ENCODE data around the gene CRTC1.

Gene CRTC1

DNA sequence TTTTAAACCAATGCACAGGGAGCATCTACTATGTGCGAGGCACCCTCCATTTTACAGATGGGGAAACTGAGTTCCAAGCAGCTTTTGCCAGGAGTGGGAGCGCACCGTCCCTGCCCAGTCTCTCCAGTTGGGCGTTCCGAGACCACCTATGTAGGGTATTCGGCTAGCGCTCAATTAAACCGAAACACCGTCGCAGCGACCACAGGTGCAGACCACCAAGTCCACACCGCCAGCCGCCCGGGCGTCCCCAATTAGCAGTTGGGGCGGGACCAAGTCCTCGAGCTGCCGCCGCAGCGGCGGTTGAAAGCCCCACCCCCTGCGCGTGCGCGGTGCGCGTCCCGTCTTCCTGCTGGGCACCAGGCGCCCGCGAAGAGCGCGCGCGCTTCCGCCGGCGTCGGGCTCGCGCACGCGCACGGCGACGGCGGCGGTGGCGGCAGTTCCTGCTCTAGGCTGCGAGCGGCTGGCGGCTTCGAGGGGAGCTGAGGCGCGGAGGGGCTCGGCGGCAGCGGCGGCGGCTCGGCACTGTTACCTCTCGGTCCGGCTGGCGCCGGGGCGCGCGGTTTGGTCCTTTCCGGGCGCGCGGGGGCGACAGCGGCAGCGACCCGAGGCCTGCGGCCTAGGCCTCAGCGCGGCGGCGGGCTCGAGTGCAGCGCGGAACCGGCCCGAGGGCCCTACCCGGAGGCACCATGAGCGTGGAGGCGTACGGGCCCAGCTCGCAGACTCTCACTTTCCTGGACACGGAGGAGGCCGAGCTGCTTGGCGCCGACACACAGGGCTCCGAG lies 148.2 kb downstream of the CRTC1 start, which contains the start of gene UPF1:
Gene UPF1, plus strand, starts transcription at position 436 of the 782 bp plus-strand sequence. Its CDS starts 251 bp downstream, at position 687.
- no peaks in the 10 kb centered on the region for H3F3A ChIP-seq (ENCODE audit: control insufficient read depth, insufficient read depth)
- H3K4me2 ChIP-seq (ENCODE audit: low read length): peak within 1 kb of the TSS; percentile 92
- H3K4me1 ChIP-seq (ENCODE audit: control insufficient read depth, low read length): peaks cover 31% of the 10 kb centered on the region
- H3K9me3 ChIP-seq (ENCODE audit: control insufficient read depth, insufficient read depth, low read length): peaks cover 13% of the 10 kb centered on the region
- TF ChIP-seq, protein P1, sequence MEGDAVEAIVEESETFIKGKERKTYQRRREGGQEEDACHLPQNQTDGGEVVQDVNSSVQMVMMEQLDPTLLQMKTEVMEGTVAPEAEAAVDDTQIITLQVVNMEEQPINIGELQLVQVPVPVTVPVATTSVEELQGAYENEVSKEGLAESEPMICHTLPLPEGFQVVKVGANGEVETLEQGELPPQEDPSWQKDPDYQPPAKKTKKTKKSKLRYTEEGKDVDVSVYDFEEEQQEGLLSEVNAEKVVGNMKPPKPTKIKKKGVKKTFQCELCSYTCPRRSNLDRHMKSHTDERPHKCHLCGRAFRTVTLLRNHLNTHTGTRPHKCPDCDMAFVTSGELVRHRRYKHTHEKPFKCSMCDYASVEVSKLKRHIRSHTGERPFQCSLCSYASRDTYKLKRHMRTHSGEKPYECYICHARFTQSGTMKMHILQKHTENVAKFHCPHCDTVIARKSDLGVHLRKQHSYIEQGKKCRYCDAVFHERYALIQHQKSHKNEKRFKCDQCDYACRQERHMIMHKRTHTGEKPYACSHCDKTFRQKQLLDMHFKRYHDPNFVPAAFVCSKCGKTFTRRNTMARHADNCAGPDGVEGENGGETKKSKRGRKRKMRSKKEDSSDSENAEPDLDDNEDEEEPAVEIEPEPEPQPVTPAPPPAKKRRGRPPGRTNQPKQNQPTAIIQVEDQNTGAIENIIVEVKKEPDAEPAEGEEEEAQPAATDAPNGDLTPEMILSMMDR (IDR thresholded peaks at IDR 0.05; ENCODE audit: low read depth, low read length, poor library complexity, severe bottlenecking): peak; percentile 11
- TF ChIP-seq EZH2phosphoT487 (IDR thresholded peaks at IDR 0.05; ENCODE audit: borderline replicate concordance, low read length): no peak
- peaks cover 35% of the 10 kb centered on the region for H4K20me1 ChIP-seq (ENCODE audit: control insufficient read depth, insufficient read depth, low read depth, low read length)
- H3K4me3 ChIP-seq (ENCODE audit: low read length): peak within 1 kb of the TSS; percentile 95
- H3K27ac ChIP-seq (ENCODE audit: low read depth, low read length): peak within 1 kb of the TSS; percentile 62
- peaks cover 53% of the 10 kb centered on the region for H3K79me2 ChIP-seq (ENCODE audit: control insufficient read depth, low read length)
- H3K9me2 ChIP-seq (replicated peaks; ENCODE audit: control insufficient read depth, low read length): no peaks in the 10 kb centered on the region
- peaks cover 43% of the 10 kb centered on the region for H3K36me3 ChIP-seq (ENCODE audit: control insufficient read depth, low read length)
- no peaks in the 10 kb centered on the region for H3K27me3 ChIP-seq (ENCODE audit: control insufficient read depth, low read length)

All from DOHH2 (cell line).